ENCODE data around the gene ZHX3. TPM values are rescaled to one million over a fixed set of nuclear protein-coding genes. Genes with fewer than 3 reads are reported as not detected.

Gene ZHX3
- total RNA-seq, 4 donors from 2014 or later: 47.1 to 58.6 (median 50.7) TPM

GRCh38 chr20:41136680-41137613 lies 180.6 kb downstream of the ZHX3 start, which contains the start of gene PLCG1:
Gene PLCG1 (plus strand): TSS chr20:41137543. CDS start chr20:41137642, 99 bp downstream.
- 0% methylated on average over 20 to 32 of the region's 121 CpGs for WGBS, 2 donors
- H3K4me1 ChIP-seq: peaks cover 0 to 56% (median 31%) of the 10 kb centered on the region in 4 donors

GRCh38 chr20:41135888-41136679 lies 181.4 kb downstream of the ZHX3 start:
- 36 to 39% methylated on average over 23 of the region's 23 CpGs for WGBS, 2 donors
- Histone ChIP-seq H3K27ac (peak overlapping the region in 3 of 4 donors; percentile 96 to 100 (median 97)), H3K4me3 (peak overlapping the region; percentile 73 to 83 (median 80)), H3K4me1 (peaks cover 0 to 48% (median 22%) of the 10 kb centered on the region in 4 donors), H3K27me3 (no peaks in the 10 kb centered on the region), H3K9me3 (no peaks in the 10 kb centered on the region), H3K36me3 (no peaks in the 10 kb centered on the region)
- DNase-seq (ENCODE audit: low spot score in 2 of 2): no peak
- no peak for TF ChIP-seq CTCF (IDR thresholded peaks at IDR 0.05)
- TF ChIP-seq EP300 (IDR thresholded peaks at IDR 0.05): no peak
- no peak for TF ChIP-seq POLR2A (IDR thresholded peaks at IDR 0.05)

More at GRCh38 chr20:41136680-41137613, 180.6 kb downstream of the ZHX3 start, which contains the start of gene PLCG1:
- peak; percentile 87 for DNase-seq (ENCODE audit: low spot score in 2 of 2)
- H3K27me3 ChIP-seq: no peaks in the 10 kb centered on the region
- H3K27ac ChIP-seq: peak within 1 kb of the TSS; percentile 96 to 100 (median 96)
- TF ChIP-seq POLR2A (IDR thresholded peaks at IDR 0.05) (peak; percentile 71 to 88), EP300 (IDR thresholded peaks at IDR 0.05) (peak in 1 of 2 donors; percentile 91), CTCF (IDR thresholded peaks at IDR 0.05) (peak in 2 of 5 experiments; percentile 14 to 24)
- H3K9me3 ChIP-seq: no peaks in the 10 kb centered on the region
- peak within 1 kb of the TSS; percentile 73 to 83 (median 80) for H3K4me3 ChIP-seq
- no peaks in the 10 kb centered on the region for H3K36me3 ChIP-seq

GRCh38 chr20:41135187-41135887 lies 182.2 kb downstream of the ZHX3 start:
- no peak for TF ChIP-seq POLR2A (IDR thresholded peaks at IDR 0.05)
- TF ChIP-seq EP300 (IDR thresholded peaks at IDR 0.05): no peak
- TF ChIP-seq CTCF (IDR thresholded peaks at IDR 0.05): peak; percentile 17 to 61 (median 48)
- DNase-seq (ENCODE audit: low spot score in 2 of 2): no peak
- Histone ChIP-seq H3K27me3 (no peaks in the 10 kb centered on the region), H3K9me3 (no peaks in the 10 kb centered on the region), H3K4me1 (peaks cover 0 to 40% (median 14%) of the 10 kb centered on the region in 4 donors), H3K36me3 (no peaks in the 10 kb centered on the region), H3K4me3 (no peak overlapping the region), H3K27ac (no peak overlapping the region)
- WGBS, 2 donors: 52 to 65% methylated on average over 13 of the region's 13 CpGs

DNA sequence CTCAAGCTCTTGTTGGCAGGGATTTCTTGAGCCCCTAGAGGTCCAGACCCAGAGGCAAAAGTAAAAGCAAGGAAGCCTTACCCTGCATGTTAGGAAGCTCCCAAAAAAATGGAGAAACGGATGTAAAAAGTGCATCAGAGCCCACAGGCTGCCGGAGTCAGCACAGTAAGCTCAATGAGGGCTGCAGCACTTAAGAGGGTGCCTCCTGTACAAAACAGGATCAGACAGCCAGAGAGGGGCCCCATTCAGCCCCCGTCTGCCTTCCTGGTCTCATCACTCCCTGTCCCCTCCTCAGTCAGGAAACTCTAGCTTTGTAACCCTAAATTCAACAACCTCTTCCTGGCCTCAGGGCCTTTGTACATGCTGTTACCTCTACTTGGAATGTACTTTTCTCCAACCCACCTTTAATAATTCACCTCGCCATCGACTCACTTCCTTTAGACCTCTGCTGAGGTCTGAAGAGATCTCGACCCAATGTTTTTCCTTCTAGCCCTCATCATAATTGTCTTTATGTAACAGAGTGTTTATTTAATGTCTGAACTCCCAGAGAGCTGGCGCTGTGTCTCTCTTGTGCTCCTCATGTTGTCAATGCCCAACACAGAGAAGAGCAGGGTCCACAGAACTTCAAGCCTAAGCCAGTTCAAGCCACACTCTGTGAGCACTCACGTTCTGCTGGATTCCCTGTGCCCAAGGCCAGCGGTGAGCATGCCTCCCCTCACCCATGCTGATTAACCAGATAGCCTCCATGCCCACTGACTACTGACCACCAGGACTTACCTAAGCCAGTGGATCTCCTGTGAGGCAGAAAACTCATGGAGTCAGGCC lies 183.0 kb downstream of the ZHX3 start:
- Histone ChIP-seq H3K27ac (no peak overlapping the region), H3K27me3 (no peaks in the 10 kb centered on the region), H3K4me1 (peaks cover 0 to 32% (median 7%) of the 10 kb centered on the region in 4 donors), H3K9me3 (no peaks in the 10 kb centered on the region), H3K36me3 (no peaks in the 10 kb centered on the region), H3K4me3 (no peak overlapping the region)
- TF ChIP-seq CTCF (IDR thresholded peaks at IDR 0.05) (no peak), EP300 (IDR thresholded peaks at IDR 0.05) (no peak), POLR2A (IDR thresholded peaks at IDR 0.05) (no peak)
- WGBS, 2 donors: 89 to 91% methylated on average over 9 of the region's 9 CpGs
- DNase-seq (ENCODE audit: low spot score in 2 of 2): no peak
